ENCODE data around the gene HLA-DRB1.
"Not testable (repeated sequence)": the region's sequence is repeated elsewhere in the genome, so short reads cannot be mapped to it uniquely, and the experiment has no call there.

The HLA-DRB1 gene

GRCh38 chr6:32551410-32551809 is 38.2 kb downstream of the HLA-DRB1 start:
- no peak for TF ChIP-seq EZH2 (IDR thresholded peaks at IDR 0.05; ENCODE audit: borderline replicate concordance, low read length)
- no peak for TF ChIP-seq CTCF (IDR thresholded peaks at IDR 0.05; ENCODE audit: low read length)
- Histone ChIP-seq H3K9ac (ENCODE audit: low read length) (no peak overlapping the region), H3K27me3 (ENCODE audit: insufficient read depth, low read length) (no peaks in the 10 kb centered on the region), H3K36me3 (ENCODE audit: insufficient read depth, low read length) (no peaks in the 10 kb centered on the region), H3K9me3 (ENCODE audit: low read length) (no peaks in the 10 kb centered on the region), H3K27ac (ENCODE audit: low read depth, low read length, poor library complexity, severe bottlenecking) (no peak overlapping the region), H3K4me1 (ENCODE audit: insufficient read depth, low read length, severe bottlenecking) (no peaks in the 10 kb centered on the region), H4K20me1 (ENCODE audit: insufficient read depth, low read length) (no peaks in the 10 kb centered on the region), H3F3A (ENCODE audit: insufficient read depth, low read length) (no peaks in the 10 kb centered on the region), H3K4me2 (ENCODE audit: low read length) (no peak overlapping the region), H3K79me2 (ENCODE audit: insufficient read depth, low read length) (no peaks in the 10 kb centered on the region), H3K9me2 (ENCODE audit: low read depth, low read length) (no peaks in the 10 kb centered on the region), H2AFZ (ENCODE audit: low read length) (no peak overlapping the region), H3K4me3 (ENCODE audit: low read depth, low read length, poor library complexity, severe bottlenecking) (no peak overlapping the region)

- Histone ChIP-seq H3K36me3 (ENCODE audit: insufficient read depth, low read length) (no peaks in the 10 kb centered on the region), H3K4me1 (ENCODE audit: insufficient read depth, low read length, severe bottlenecking) (no peaks in the 10 kb centered on the region), H3F3A (ENCODE audit: insufficient read depth, low read length) (no peaks in the 10 kb centered on the region), H4K20me1 (ENCODE audit: insufficient read depth, low read length) (no peaks in the 10 kb centered on the region), H3K27me3 (ENCODE audit: insufficient read depth, low read length) (no peaks in the 10 kb centered on the region), H3K79me2 (ENCODE audit: insufficient read depth, low read length) (no peaks in the 10 kb centered on the region), H3K4me2 (ENCODE audit: low read length) (no peak overlapping the region), H3K9me2 (ENCODE audit: low read depth, low read length) (no peaks in the 10 kb centered on the region), H2AFZ (ENCODE audit: low read length) (no peak overlapping the region), H3K27ac (ENCODE audit: low read depth, low read length, poor library complexity, severe bottlenecking) (no peak overlapping the region), H3K9me3 (ENCODE audit: low read length) (no peaks in the 10 kb centered on the region), H3K9ac (ENCODE audit: low read length) (no peak overlapping the region), H3K4me3 (ENCODE audit: low read depth, low read length, poor library complexity, severe bottlenecking) (no peak overlapping the region)
- TF ChIP-seq EZH2 (IDR thresholded peaks at IDR 0.05; ENCODE audit: borderline replicate concordance, low read length) (no peak), CTCF (IDR thresholded peaks at IDR 0.05; ENCODE audit: low read length) (no peak)
Measured at GRCh38 chr6:32539839-32540238, 49.8 kb downstream of the HLA-DRB1 start.

GRCh38 chr6:32530431-32530793 is 59.2 kb downstream of the HLA-DRB1 start:
- not testable (repeated sequence) for H3K9me2 ChIP-seq (ENCODE audit: low read depth, low read length); H3K4me1 ChIP-seq (ENCODE audit: insufficient read depth, low read length, severe bottlenecking); H3K9me3 ChIP-seq (ENCODE audit: low read length); H3K9ac ChIP-seq (ENCODE audit: low read length); H3K79me2 ChIP-seq (ENCODE audit: insufficient read depth, low read length); H3K27ac ChIP-seq (ENCODE audit: low read depth, low read length, poor library complexity, severe bottlenecking); H3K4me3 ChIP-seq (ENCODE audit: low read depth, low read length, poor library complexity, severe bottlenecking); H3K36me3 ChIP-seq (ENCODE audit: insufficient read depth, low read length); H3K4me2 ChIP-seq (ENCODE audit: low read length); H3F3A ChIP-seq (ENCODE audit: insufficient read depth, low read length); H3K27me3 ChIP-seq (ENCODE audit: insufficient read depth, low read length); H4K20me1 ChIP-seq (ENCODE audit: insufficient read depth, low read length); H2AFZ ChIP-seq (ENCODE audit: low read length)

- Histone ChIP-seq H3K4me3 (ENCODE audit: low read depth, low read length, poor library complexity, severe bottlenecking) (no peak within 1 kb of the TSS), H2AFZ (ENCODE audit: low read length) (no peak within 1 kb of the TSS), H3K4me2 (ENCODE audit: low read length) (no peak within 1 kb of the TSS), H3K9me3 (ENCODE audit: low read length) (no peaks in the 10 kb centered on the region), H4K20me1 (ENCODE audit: insufficient read depth, low read length) (no peaks in the 10 kb centered on the region), H3F3A (ENCODE audit: insufficient read depth, low read length) (no peaks in the 10 kb centered on the region), H3K27ac (ENCODE audit: low read depth, low read length, poor library complexity, severe bottlenecking) (no peak within 1 kb of the TSS), H3K9me2 (ENCODE audit: low read depth, low read length) (no peaks in the 10 kb centered on the region), H3K79me2 (ENCODE audit: insufficient read depth, low read length) (no peaks in the 10 kb centered on the region), H3K4me1 (ENCODE audit: insufficient read depth, low read length, severe bottlenecking) (no peaks in the 10 kb centered on the region), H3K27me3 (ENCODE audit: insufficient read depth, low read length) (no peaks in the 10 kb centered on the region), H3K9ac (ENCODE audit: low read length) (no peak within 1 kb of the TSS), H3K36me3 (ENCODE audit: insufficient read depth, low read length) (no peaks in the 10 kb centered on the region)
- TF ChIP-seq CTCF (IDR thresholded peaks at IDR 0.05; ENCODE audit: low read length), result no peak
- no peak for TF ChIP-seq EZH2 (IDR thresholded peaks at IDR 0.05; ENCODE audit: borderline replicate concordance, low read length)
Measured at GRCh38 chr6:32529697-32530430, 59.8 kb downstream of the HLA-DRB1 start, which contains the start of gene HLA-DRB5. TSS of gene HLA-DRB5 (minus strand) at chr6:32530287. CDS start at chr6:32530224, 63 bp downstream.

All from OCI-LY1 (cell line).